HEK293T (cell line): ENCODE measurements around the gene PROZ.

ENCODE experiments used
- CTCF ChIA-PET: fragments of 350-600 bp; formaldehyde crosslinking; extraction: SDS; loops from one replicate; lab custom pipeline; 2021; ENCODE audit warnings: antibody characterized with exemption, inconsistent platforms; lab: Yijun Ruan, JAX
- POLR2A ChIA-PET: fragments of 350-600 bp; formaldehyde crosslinking; extraction: SDS; loops from one replicate; lab custom pipeline; 2020; ENCODE audit warnings: antibody characterized with exemption, inconsistent platforms; lab: Yijun Ruan, JAX
- DNase-seq: peaks from one replicate; pipeline ENCODE4 v3.0.0; 2012; ENCODE audit warnings: mixed read lengths; ENCODE audit errors: extremely low spot score
- ARNT ChIP-seq: fragments of 450-650 bp; IDR thresholded peaks from 2 replicates; pipeline ENCODE4 v1.6.1; 2017; ENCODE audit warnings: mild to moderate bottlenecking
- BHLHE40 ChIP-seq: fragments of 450-650 bp; IDR thresholded peaks from 2 replicates; pipeline ENCODE4 v1.6.1; 2016; ENCODE audit warnings: mild to moderate bottlenecking, moderate library complexity, borderline replicate concordance
- CTBP1 ChIP-seq: fragments of 450-650 bp; IDR thresholded peaks from 2 replicates; pipeline ENCODE4 v1.6.1; 2016; ENCODE audit warnings: borderline replicate concordance
- ELF4 ChIP-seq: fragments of 450-650 bp; IDR thresholded peaks from 2 replicates; pipeline ENCODE4 v1.6.1; 2017; ENCODE audit warnings: antibody characterized with exemption
- FOXA1 ChIP-seq: fragments of 450-650 bp; IDR thresholded peaks from 2 replicates; pipeline ENCODE4 v1.6.1; 2016; ENCODE audit warnings: mild to moderate bottlenecking
- FOXK2 ChIP-seq: fragments of 450-650 bp; IDR thresholded peaks from 2 replicates; pipeline ENCODE4 v1.6.1; 2016; ENCODE audit warnings: mild to moderate bottlenecking
- FOXM1 ChIP-seq: fragments of 450-650 bp; IDR thresholded peaks from 2 replicates; pipeline ENCODE4 v1.6.1; 2017; ENCODE audit warnings: mild to moderate bottlenecking, borderline replicate concordance
- HDGF ChIP-seq: fragments of 450-650 bp; IDR thresholded peaks from 2 replicates; pipeline ENCODE4 v1.6.1; 2017; ENCODE audit warnings: antibody characterized with exemption, borderline replicate concordance
- L3MBTL2 ChIP-seq: fragments of 450-650 bp; conservative IDR thresholded peaks from 2 replicates; pipeline ENCODE4 v1.6.1; 2016; ENCODE audit warnings: mild to moderate bottlenecking
- LEF1 ChIP-seq: fragments of 450-650 bp; IDR thresholded peaks from 2 replicates; pipeline ENCODE4 v1.6.1; 2017; ENCODE audit warnings: mild to moderate bottlenecking, borderline replicate concordance
- NFRKB ChIP-seq: fragments of 450-650 bp; IDR thresholded peaks from 2 replicates; pipeline ENCODE4 v1.6.1; 2016; ENCODE audit warnings: mild to moderate bottlenecking, moderate library complexity
- PKNOX1 ChIP-seq: fragments of 450-650 bp; IDR thresholded peaks from 2 replicates; pipeline ENCODE4 v1.6.1; 2016
- SP1 ChIP-seq: fragments of 450-650 bp; IDR thresholded peaks from 2 replicates; pipeline ENCODE4 v1.6.1; 2017
- SUZ12 ChIP-seq: fragments of 450-650 bp; IDR thresholded peaks from 2 replicates; pipeline ENCODE4 v1.6.1; 2016; ENCODE audit warnings: mild to moderate bottlenecking
- TARDBP ChIP-seq: fragments of 450-650 bp; IDR thresholded peaks from 2 replicates; pipeline ENCODE4 v1.6.1; 2016
- ZNF384 ChIP-seq: fragments of 450-650 bp; IDR thresholded peaks from 2 replicates; pipeline ENCODE4 v1.6.1; 2016

Gene PROZ

GRCh38 chr13:113172419-113172926 is 14.0 kb downstream of the PROZ start:
- DNase-seq = no peak
- no peak for TF ChIP-seq SP1
- TF ChIP-seq SUZ12 = no peak
- no peak for TF ChIP-seq FOXA1
- no peak for TF ChIP-seq LEF1
- TF ChIP-seq PKNOX1 = no peak
- no peak for TF ChIP-seq NFRKB
- TF ChIP-seq ELF4 = no peak
- TF ChIP-seq L3MBTL2 = no peak
- TF ChIP-seq FOXK2 = no peak
- no peak for TF ChIP-seq CTBP1
- POLR2A ChIA-PET = no interaction called here
- CTCF ChIA-PET = no interaction called here

GRCh38 chr13:113176280-113176679 is 17.8 kb downstream of the PROZ start:
- ChIA-PET CTCF (no interaction called here), POLR2A (no interaction called here)
- TF ChIP-seq LEF1 (no peak), BHLHE40 (no peak), FOXK2 (no peak), FOXA1 (no peak), CTBP1 (no peak), PKNOX1 (no peak), SUZ12 (no peak), L3MBTL2 (no peak), ZNF384 (no peak)
- DNase-seq = no peak

- ChIA-PET CTCF (no interaction called here), POLR2A (no interaction called here)
- no peak for DNase-seq
Measured at GRCh38 chr13:113176822-113177221, 18.4 kb downstream of the PROZ start.

GRCh38 chr13:113178070-113178895 is 19.8 kb downstream of the PROZ start:
- no peak for TF ChIP-seq FOXK2
- CTCF ChIA-PET = no interaction called here
- DNase-seq = no peak
- POLR2A ChIA-PET = no interaction called here

More at GRCh38 chr13:113176822-113177221, 18.4 kb downstream of the PROZ start:
- TF ChIP-seq ELF4 = no peak
- no peak for TF ChIP-seq NFRKB
- no peak for TF ChIP-seq ZNF384
- TF ChIP-seq FOXA1 = no peak
- no peak for TF ChIP-seq ARNT
- TF ChIP-seq L3MBTL2 = no peak

- CTCF ChIA-PET = no interaction called here
- no peak for TF ChIP-seq SP1
- TF ChIP-seq PKNOX1 = no peak
- no peak for TF ChIP-seq FOXM1
- TF ChIP-seq BHLHE40 = no peak
- no peak for TF ChIP-seq LEF1
- no peak for TF ChIP-seq ZNF384
- TF ChIP-seq SUZ12 = no peak
- TF ChIP-seq NFRKB = no peak
- TF ChIP-seq CTBP1 = no peak
- no peak for TF ChIP-seq FOXA1
- DNase-seq = no peak
- POLR2A ChIA-PET = no interaction called here
Measured at GRCh38 chr13:113178896-113179167, 20.4 kb downstream of the PROZ start.

- POLR2A ChIA-PET = no interaction called here
- CTCF ChIA-PET = no interaction called here
Measured at GRCh38 chr13:113179374-113180230, 21.2 kb downstream of the PROZ start.

More at GRCh38 chr13:113179374-113180230, 21.2 kb downstream of the PROZ start:
- DNase-seq = no peak
- no peak for TF ChIP-seq FOXA1
- TF ChIP-seq ARNT = no peak
- TF ChIP-seq FOXM1 = no peak
- no peak for TF ChIP-seq PKNOX1
- no peak for TF ChIP-seq HDGF
- no peak for TF ChIP-seq LEF1
- TF ChIP-seq CTBP1 = no peak
- TF ChIP-seq FOXK2 = no peak
- TF ChIP-seq TARDBP = no peak
- TF ChIP-seq SP1 = no peak
- no peak for TF ChIP-seq SUZ12
- TF ChIP-seq L3MBTL2 = no peak
